HG03064 (cell line): ENCODE data around the gene MAPRE2.

Experiments used
- ATAC-seq: cut with Tn5 transposase; IDR thresholded peaks from one replicate; pipeline ENCODE4 v1.9.1; 2021; ENCODE audit warnings: low read depth; ENCODE audit not compliant: unreplicated experiment

MAPRE2 gene

DNA sequence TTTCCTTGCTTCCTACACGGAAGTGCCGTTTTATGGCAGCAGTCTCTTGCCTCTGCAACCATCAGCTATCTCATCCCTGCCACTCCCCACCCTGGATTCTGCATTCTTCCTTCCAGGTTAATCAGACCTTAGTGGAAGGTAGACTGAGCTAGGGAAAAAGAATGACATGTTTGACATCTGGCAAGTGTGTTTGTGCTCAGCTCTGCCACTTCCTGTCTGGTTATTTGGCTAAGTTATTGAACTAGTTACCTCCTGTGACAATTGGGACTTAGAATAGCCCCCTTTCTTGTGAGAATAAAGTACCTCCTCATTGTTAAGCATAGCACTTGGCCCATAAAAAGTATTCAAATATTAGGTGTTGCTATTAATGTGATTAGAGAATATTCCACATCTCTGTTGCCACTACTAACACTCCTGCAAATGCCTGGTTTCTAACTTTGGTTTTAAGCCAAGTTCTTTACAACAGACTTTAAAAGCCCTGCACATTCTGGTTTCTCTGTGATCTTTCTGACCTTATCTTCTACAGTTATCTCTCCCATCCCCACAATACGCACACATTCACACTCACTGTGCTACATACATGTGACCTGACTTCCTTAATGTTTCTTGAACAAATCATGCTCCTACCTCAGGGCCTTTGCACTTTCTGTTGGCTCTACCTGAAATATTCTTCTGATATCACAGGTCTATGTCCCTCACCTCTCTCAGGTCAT lies 10.8 kb upstream of the MAPRE2 start:
- peak; percentile 43 for ATAC-seq

DNA sequence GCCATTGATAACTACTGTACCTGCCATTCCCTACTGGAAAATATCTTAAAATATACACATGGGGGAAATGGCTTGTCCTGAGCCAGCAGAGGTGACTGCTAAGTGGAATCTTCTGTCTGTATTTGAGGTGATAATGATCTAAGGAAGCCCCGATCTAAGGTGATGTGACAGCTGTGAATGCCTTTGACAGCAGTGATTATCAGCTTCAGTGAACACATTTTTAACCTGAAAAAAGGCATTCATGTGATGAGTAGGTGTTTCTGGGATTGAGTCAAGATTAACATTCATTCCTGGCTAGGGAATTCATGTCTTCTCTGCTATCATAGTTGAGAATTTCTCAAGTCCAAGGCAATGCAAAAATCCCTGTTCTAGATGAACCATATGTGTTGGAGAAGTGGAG lies 9.1 kb upstream of the MAPRE2 start:
- ATAC-seq, result no peak

DNA sequence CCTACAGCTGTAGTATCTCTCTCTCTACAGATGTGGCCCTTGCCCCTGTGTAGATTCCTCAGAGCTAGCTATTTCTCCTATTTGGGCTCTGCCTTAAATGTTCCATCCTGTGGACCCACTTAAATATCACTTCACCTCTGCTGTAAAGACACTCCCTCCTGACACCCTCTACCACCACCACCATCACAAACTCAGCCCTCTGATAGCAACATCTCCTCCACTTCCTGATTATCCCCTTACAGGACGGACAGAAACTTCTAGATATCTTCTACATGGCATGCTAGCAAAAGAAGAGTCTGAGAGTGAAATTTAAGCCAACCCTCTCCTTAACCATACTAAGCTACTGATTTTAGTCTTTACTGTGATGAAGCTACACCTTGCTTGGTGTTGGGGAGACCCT lies 3.2 kb upstream of the MAPRE2 start:
- no peak for ATAC-seq

DNA sequence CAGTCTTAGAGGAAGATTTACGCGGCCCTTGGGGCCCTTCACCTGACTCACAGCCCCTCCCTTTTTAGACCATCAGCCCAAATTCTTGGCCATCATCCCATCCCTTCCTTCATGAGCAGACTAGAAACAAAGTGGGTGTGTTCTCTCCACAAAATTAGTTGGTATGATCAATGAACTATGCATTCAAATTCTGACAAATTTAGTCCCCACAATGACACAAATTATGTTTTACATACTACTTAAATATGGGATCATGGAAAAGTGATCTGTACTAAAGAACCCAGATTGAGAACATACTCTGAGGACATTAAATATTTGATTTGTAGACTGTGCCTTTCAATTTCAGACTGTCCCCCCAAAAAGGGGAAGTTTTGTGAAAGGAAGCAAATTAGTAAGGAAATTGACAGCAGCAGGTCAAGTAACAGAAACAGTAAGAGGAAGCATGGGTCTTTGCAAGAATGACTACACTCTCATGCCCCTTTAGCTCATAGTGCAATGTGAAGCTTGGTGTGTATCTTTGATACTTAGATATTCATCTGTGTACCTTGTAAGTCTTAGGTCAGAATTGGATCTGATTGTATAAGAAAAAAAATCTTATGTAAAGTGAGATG lies 2.2 kb upstream of the MAPRE2 start:
- ATAC-seq, result peak; percentile 26

DNA sequence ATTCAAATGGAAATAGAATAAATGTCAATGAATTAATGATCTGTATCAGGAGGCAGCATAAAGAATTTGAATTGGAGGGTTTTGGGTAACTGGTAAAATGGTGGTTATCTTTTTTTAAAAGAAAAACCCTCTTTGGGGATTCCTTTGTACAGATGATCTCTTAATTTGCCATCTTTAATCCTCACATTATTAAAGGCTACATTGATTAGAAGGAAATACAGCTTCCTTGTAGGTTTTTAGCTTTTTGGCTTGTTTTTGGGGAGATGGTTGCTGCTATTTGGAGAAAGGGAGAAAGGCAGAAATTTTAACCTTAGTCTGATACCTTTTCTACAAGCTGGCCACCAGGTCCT lies 600 bp upstream of the MAPRE2 start:
- no peak for ATAC-seq

DNA sequence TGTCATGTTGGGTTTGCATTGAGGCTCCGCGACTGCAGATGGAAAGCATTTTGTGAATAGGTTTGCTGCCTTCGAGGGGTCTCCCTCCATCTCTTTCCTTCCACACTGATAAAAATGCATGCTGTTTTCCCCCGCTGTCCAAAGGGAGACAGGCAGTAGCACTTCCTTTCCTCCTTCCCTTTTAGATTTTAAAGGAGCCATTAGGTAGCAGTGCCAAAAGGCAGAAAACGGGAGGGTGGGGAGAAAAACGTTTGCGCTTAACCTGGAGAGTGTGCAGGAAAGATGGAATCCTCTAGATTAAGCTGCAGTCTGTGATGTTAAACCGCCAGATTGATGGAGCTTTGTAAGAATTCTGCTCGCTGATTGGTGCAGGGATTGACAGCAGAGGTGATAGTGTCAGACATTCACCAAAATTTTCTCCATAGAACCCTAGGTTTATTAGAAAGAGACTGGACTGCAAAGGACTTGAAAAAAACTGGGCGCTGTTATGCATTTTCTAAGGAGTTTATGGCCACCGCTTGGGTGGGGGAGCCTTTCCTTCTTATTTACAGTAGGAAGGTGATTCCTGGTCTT lies 688 bp downstream of the MAPRE2 start:
- no peak for ATAC-seq

DNA sequence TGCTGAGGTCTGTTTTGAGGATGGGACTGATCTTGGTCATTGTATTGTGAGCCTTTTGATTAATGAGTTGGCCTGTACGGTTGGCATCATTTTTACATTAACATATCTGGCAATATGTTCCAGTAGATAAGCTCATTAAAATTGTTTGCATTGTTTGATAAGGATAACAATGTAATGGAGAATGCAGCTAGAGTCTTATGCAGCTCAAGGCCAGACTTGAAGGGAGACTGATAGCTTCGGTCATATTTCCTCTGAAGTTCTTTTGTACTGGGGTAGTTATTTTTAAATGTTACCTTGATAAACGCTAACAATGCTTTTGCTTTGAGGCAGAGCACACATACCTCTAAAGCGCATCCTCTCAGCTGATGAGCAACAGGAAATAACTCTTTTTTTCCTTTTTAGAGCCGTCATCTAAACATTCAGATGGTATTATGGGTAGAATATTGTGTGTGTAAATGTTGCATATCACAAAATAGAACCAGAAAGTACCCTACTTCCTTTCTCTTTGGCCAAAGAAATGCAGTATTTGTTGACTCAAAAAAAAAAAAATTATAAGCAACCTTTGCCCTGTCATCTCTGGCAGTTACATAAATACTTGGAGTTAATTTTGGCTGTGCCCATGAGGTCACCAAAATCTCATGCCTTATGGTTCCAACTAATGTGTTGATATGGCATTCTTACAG lies 1.3 kb downstream of the MAPRE2 start:
- ATAC-seq, result no peak

DNA sequence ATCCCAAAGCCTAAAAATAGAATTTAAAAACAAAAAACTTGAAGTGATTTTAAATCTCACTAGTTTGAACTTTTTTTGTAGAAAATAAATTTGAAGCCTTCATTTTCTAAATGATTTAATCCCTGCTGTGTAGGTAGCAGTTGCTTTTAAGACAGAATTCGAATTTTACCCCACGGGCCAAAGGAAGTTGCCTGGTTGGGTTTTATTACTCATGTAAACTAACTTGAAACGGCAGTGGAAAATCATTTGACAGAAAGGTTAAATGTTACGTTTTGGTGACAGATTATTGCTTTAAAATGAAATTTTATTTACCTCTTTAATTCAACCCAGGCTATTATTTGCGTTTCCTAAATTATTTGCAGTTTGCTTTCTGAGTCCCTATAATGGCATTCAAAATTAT lies 2.0 kb downstream of the MAPRE2 start:
- ATAC-seq, result no peak

DNA sequence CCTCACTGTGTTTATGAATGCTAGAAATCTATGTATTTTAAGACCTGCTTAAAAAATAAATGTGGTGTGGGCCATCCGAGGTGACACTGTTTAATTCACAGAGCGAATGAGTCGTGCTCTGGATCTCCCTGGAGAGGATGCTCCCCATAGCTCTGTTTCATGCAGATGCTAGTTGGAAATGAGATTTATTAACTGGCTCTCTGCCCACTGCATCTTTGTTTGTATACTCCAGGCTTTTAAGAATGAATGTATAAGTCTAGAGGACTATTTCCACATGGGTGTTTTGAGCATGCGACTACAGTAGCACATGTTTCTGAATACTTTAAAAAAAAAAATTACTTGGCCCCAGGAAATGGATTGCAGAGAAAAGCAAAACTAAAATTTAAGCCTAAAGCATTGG lies 3.9 kb downstream of the MAPRE2 start:
- ATAC-seq, result no peak

DNA sequence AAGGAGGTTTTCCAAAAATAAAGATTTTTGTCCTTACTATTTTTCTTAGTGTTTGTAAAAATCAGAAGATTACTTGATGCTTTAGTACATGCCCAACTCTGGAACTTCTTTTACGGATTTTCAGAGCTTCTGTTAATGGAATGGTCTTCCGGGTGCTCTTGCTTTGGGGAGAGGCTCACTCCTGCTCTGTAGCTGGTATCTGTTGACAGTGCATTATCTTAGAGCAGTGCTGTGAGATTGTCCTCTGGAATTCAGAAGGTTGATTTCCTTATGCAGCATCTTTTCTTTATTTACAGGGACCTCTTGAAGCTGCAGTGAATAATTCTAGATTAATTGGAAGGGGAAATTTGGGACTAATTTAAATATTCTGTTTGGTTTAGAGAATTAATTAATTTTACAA lies 4.6 kb downstream of the MAPRE2 start:
- no peak for ATAC-seq

DNA sequence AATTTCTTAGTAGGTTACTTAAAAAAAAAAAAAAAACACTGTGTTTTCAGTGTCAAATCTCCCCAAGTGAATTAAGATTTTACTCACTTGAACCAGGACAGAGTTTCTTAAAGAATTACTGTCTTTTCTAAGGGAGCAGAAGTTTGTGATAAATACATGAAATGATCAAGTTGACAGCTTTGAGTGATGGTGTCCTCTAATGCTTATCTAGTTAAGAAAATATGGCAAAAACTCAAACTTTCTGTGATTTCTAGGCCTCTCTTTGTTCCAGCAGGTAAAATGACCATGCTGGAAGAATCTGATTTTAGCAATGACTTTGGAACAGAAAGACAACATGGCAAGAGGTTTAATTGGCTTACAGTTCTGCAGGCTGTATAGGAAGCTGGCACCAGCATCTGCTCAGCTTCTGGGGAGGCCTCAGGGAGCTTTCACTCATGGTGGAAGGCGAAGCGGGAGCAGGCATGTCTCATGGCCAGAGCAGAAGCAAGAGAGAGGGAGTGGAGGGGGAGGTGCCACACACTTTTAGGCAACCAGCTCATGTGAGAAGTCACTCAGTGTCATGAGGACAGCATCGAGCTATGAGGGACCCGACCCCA lies 6.6 kb downstream of the MAPRE2 start:
- ATAC-seq, result no peak

DNA sequence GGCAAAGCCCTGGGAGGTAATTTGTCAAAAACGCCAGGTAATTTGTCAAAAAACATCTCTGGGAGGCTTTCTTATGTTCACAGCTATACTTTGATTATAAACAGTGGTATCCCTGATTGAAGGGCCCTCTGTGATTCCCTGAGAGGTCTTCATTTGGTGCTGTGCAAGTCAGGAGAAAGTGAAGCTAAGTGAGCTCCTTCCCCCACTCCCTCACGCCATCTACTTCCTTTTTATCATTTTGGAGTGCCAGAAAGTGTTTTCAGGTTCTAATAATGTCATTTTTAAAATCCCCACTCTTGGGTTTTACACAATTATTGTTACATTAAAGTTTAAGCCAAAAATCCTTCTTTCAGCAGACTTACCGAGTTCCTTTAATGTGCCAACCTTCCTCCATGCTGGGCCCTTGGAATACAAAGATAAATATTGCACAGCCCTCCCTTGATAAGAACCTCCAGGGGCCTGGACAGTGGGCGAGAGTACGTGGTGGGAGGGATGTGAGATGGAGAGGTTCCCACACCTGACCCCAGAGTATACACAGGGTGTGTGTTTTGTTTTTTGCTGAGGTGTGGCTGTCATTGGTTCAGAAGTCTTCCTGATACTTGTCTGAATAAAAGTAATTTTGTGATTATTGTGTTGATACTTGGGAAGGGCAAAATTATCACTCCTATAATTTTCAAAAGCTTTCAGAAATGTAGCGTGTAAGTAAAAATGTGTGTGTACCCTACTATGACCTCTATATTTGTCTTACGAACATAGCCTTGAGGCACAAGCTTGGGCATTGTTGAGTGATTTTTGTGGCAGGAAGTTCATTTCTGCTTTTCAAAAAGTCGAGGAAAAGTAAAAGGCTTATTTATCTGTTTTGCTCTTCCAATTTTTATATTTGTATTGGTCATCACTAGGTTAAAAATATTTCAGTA lies 8.2 kb downstream of the MAPRE2 start:
- peak; percentile 16 for ATAC-seq

DNA sequence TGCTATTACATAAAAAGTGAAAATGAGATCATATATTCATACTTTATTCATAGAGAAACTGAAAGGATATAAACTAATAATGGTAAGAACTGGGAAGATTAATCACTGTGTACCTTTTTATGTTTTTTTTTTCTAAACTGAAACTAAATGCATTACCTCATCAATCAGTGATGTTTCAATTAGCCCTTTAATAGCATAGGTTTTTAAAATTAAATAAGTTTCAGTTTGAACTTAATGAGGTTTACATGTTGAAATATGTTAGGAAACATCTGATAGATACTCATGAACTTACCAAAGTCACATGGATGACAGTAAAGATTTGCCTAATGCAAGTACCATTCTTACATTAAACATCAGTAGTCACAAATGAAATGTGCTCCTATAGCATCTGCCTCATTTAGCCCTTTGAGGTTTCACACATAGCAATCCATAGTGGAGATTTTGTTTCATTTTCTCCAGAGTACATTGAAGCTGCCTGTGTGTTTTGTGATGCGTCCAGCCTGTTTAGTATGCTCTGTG lies 8.9 kb downstream of the MAPRE2 start:
- ATAC-seq, result peak; percentile 31

DNA sequence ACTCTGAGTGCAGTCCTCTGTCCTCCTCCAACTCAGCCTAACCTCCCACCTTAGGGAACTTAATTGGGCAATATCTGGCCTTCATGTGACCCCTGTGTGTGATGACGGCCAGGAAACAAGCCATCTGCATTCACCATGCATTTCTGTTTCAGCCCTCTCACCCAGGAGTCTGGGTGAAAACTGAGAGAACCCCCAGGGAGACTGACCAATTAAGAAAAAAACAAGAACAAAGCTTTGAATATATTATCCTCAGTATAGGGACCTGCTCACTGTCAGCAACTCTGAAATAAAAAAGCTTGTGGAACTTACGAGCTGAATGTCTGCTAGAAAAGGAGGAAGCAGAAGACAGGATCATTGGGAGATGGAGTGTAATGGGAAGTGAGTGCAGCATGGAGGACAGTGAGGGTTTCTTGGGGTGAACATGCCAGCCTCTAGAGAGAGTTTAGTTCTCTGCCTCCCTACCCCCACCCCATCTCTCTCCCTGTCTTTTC lies 9.5 kb downstream of the MAPRE2 start:
- no peak for ATAC-seq

DNA sequence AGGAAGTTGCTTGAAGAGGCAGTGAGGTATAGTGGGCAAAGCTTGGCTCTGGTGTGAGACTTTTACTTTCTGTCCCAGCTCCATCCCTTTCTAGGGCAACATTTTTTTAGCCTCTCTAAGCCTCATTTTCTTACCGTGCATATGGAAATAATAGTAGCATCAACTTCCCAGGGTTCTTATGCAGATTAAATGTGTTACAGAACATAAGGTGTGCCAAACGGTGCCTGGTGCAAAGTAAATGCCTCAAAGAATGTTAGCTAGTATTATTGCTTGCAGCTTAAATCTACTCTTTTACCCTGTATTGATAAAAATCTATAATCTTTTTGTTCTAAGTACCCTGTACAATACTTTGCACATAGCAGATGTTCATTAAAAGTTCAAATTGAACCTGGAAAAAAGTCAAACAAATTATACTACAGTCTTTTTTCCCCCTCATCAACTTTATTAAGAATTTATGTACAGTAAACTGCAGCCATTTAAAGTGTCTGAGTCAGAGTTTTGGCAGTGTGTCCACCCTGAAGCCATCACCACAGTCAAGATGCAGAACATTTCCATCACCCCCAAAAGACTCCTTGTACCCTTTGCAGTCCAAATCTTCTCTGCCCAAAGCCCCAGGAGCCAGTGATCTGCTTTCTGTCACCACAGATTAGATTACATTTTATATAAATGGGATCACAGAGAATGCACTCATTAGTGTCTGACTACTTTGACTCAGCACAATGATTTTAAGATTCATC lies 10.6 kb downstream of the MAPRE2 start:
- no peak for ATAC-seq

DNA sequence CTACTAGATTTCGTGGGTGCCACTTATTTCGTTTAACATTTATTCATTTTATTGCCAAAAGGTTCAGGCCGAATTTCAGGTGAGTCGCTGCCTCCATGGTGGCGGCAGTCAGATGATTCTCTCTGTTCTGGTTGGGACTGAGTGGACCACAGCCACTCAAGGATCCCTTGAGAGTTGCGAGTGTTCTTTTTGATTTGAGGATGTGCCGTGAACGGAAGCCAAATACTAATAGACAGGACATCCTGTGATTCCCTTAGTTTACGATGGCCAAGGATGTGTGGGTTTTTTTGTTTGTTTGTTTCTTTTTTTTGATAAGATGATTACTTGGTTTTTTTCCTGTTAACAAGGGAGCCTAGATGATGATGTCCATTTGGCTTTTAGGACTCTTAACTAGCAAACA lies 13.2 kb downstream of the MAPRE2 start:
- ATAC-seq, result no peak

DNA sequence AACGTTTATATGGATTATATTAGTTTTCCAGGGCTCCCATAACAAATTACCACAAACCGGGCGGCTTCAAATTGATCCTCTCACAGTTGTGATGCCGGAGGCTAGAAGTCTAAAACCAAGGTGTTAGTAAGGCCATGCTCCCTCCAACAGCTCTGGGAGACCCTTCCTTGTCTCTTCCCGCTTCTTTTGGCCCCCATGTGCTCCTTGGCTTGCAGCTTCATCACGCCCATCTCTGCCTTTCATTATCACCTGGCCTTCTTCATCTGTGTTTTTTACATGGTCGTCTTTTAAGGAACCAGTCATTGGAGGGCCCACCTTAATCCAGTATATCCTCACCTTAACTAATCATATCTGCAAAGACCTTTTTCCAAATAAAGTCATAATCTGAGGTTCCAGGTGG lies 13.9 kb downstream of the MAPRE2 start:
- no peak for ATAC-seq

DNA sequence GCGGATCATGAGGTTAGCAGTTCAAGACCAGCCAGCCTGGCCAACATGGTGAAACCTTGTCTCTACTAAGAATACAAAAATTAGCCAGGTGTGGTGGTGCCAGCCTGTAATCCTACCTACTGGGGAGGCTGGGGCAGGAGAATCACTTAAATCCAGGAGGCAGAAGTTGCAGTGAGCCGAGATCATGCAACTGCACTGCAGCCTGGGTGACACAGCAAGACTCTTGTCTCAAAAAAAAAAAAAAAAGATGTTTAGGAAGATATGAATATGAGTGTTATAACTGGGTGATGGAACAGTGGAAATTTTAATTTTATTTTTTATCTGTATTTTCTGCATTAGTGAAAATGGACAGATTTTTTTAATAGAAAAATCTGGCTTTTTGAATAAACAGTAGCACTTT lies 14.5 kb downstream of the MAPRE2 start:
- ATAC-seq, result no peak

DNA sequence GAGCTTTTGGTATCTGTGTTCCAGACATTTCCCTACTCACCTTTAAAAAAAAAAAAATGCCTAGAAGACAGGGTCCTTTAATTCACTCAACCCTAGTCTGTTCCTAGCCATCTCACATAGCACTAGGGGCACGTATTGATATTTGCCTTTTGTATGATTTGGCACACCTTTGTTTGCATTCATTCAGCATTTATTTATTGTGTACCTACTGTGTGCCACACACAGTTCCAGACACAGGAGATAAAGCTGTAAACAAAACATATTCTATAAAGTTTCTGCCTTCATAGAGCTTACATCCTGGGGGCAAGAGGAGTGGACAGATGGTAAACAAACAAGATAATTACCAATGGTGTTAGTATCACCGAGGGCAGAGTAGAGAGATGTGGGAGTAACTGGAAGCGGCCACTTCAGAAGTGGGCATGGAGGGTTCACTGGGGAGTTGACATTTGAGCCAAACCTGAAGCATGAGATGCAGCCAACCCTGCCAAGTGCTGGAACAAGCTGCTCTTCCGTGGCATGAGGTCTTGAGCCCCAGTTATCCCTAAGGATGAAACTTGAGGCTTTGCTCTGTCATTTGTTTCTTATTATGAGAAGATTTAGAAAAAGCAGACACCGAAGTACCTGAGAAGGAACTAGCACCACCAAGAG lies 18.2 kb downstream of the MAPRE2 start:
- ATAC-seq, result no peak
